CD4-positive, CD25-positive, alpha-beta regulatory T cell (primary cell): ENCODE measurements around the gene PAQR5. TPM values are rescaled to one million over a fixed set of nuclear protein-coding genes. Genes with fewer than 3 reads are reported as not detected.
"Not testable (repeated sequence)": the region's sequence is repeated elsewhere in the genome, so short reads cannot be mapped to it uniquely, and the experiment has no call there.

ENCODE experiments used
- ATAC-seq, 2 donors: fragments of 150-1000 bp; cut with Tn5 transposase; one replicate each; pipeline ENCODE4 v1.10.0; 2021; ENCODE audit warnings: low read depth in 2 of 2, moderate number of reproducible peaks in 2 of 2, moderate library complexity in 1 of 2
- DNase-seq, 3 donors: peaks; one replicate each; pipeline versions ENCODE4 v3.0.0 to v3.0.0-alpha.2; 2012 to 2022; ENCODE audit warnings: mixed read lengths in 1 of 3
- H3K27ac ChIP-seq: one replicate; pipeline ENCODE4 v1.7.0; 2013; ENCODE audit warnings: mild to moderate bottlenecking, low read length; ENCODE audit not compliant: insufficient read depth, poor library complexity, severe bottlenecking
- H3K27me3 ChIP-seq: one replicate; pipeline ENCODE4 v1.7.0; 2013; ENCODE audit warnings: low read length; ENCODE audit not compliant: control insufficient read depth, insufficient read depth
- H3K36me3 ChIP-seq: one replicate; pipeline ENCODE4 v1.7.0; 2013; ENCODE audit warnings: mild to moderate bottlenecking, low read length, moderate library complexity; ENCODE audit not compliant: control insufficient read depth, insufficient read depth
- H3K4me1 ChIP-seq: 2 replicates; pipeline ENCODE4 v1.7.0; 2013; ENCODE audit warnings: mild to moderate bottlenecking, low read length; ENCODE audit not compliant: insufficient read depth, control insufficient read depth, poor library complexity, severe bottlenecking
- H3K4me3 ChIP-seq: one replicate; pipeline ENCODE4 v1.7.0; 2013; ENCODE audit warnings: low read depth, mild to moderate bottlenecking, low read length, moderate library complexity
- H3K9me3 ChIP-seq, 2 experiments: 1 replicate in 1 of 2; 2 replicates in 1 of 2; pipeline ENCODE4 v1.7.0; 2013; ENCODE audit warnings: low read length in 2 of 2, mild to moderate bottlenecking in 1 of 2, moderate library complexity in 1 of 2; ENCODE audit not compliant: control insufficient read depth in 2 of 2
- H3K27ac Mint-ChIP-seq, 3 donors: one replicate each; pipeline ENCODE4 v1.8.0; 2020 to 2022; ENCODE audit warnings: mild to moderate bottlenecking in 3 of 3, mixed read lengths in 3 of 3, moderate library complexity in 2 of 3
- H3K27me3 Mint-ChIP-seq: one replicate; pipeline ENCODE4 v1.8.0; 2022; ENCODE audit warnings: mild to moderate bottlenecking, mixed read lengths
- H3K36me3 Mint-ChIP-seq: one replicate; pipeline ENCODE4 v1.8.0; 2020; ENCODE audit warnings: mixed read lengths
- H3K4me1 Mint-ChIP-seq, 4 donors: one replicate each; pipeline ENCODE4 v1.8.0; 2020 to 2022; ENCODE audit warnings: mixed read lengths in 4 of 4, mild to moderate bottlenecking in 1 of 4
- H3K4me3 Mint-ChIP-seq, 4 donors: one replicate each; pipeline ENCODE4 v1.8.0; 2020 to 2022; ENCODE audit warnings: mild to moderate bottlenecking in 4 of 4, mixed read lengths in 4 of 4, moderate library complexity in 3 of 4
- H3K9me3 Mint-ChIP-seq, 7 donors: one replicate each; pipeline ENCODE4 v1.8.0; 2020 to 2022; ENCODE audit warnings: mixed read lengths in 7 of 7, mild to moderate bottlenecking in 3 of 7, moderate library complexity in 2 of 7
- polyA plus RNA-seq, 4 donors: library from polyadenylated mRNA; unstranded; fragments of 300-500 nt; fragmentation: Illumina TruSeq; gene quantifications; one replicate each; pipeline ENCODE4 v1.2.3, GENCODE V29; 2021
- total RNA-seq: library from RNA; stranded (reverse); gene quantifications from one replicate; pipeline ENCODE4 v1.2.3, GENCODE V29; 2022

The PAQR5 gene
- total and polyA plus RNA-seq, 5 donors from 2014 or later: not detected

GRCh38 chr15:69288531-69289341 is 10.0 kb upstream of the PAQR5 start:
- H3K36me3 Mint-ChIP-seq: no peaks in the 10 kb centered on the region
- no peaks in the 10 kb centered on the region for H3K4me1 Mint-ChIP-seq
- DNase-seq (no peak), ATAC-seq (no peak)
- Histone ChIP-seq H3K9me3 (no peaks in the 10 kb centered on the region), H3K27ac (no peak overlapping the region), H3K4me3 (no peak overlapping the region), H3K4me1 (no peaks in the 10 kb centered on the region), H3K27me3 (no peaks in the 10 kb centered on the region), H3K36me3 (no peaks in the 10 kb centered on the region)
- peak overlapping the region in 1 of 3 donors; percentile 51 for H3K27ac Mint-ChIP-seq
- peaks cover 19% of the 10 kb centered on the region for H3K27me3 Mint-ChIP-seq
- H3K9me3 Mint-ChIP-seq: no peaks in the 10 kb centered on the region
- H3K4me3 Mint-ChIP-seq: no peak overlapping the region

- DNase-seq (no peak), ATAC-seq (no peak)
- H3K9me3 ChIP-seq: no peaks in the 10 kb centered on the region
- Mint-ChIP-seq H3K4me3 (no peak overlapping the region), H3K27ac (peak overlapping the region in 1 of 3 donors; percentile 51), H3K36me3 (no peaks in the 10 kb centered on the region), H3K4me1 (no peaks in the 10 kb centered on the region), H3K9me3 (no peaks in the 10 kb centered on the region), H3K27me3 (peaks cover 19% of the 10 kb centered on the region)
- no peaks in the 10 kb centered on the region for H3K27me3 ChIP-seq
- no peak overlapping the region for H3K4me3 ChIP-seq
- no peaks in the 10 kb centered on the region for H3K4me1 ChIP-seq
- H3K27ac ChIP-seq: no peak overlapping the region
- no peaks in the 10 kb centered on the region for H3K36me3 ChIP-seq
Measured at GRCh38 chr15:69289342-69290146, 9.2 kb upstream of the PAQR5 start.

- no peaks in the 10 kb centered on the region for H3K36me3 Mint-ChIP-seq
- no peaks in the 10 kb centered on the region for H3K4me1 Mint-ChIP-seq
- no peak overlapping the region for H3K27ac Mint-ChIP-seq
- H3K4me3 Mint-ChIP-seq: no peak overlapping the region
- H3K27me3 Mint-ChIP-seq: peaks cover 24% of the 10 kb centered on the region
- no peaks in the 10 kb centered on the region for H3K4me1 ChIP-seq
- H3K36me3 ChIP-seq: no peaks in the 10 kb centered on the region
- H3K27me3 ChIP-seq: no peaks in the 10 kb centered on the region
- H3K27ac ChIP-seq: no peak overlapping the region
- no peaks in the 10 kb centered on the region for H3K9me3 ChIP-seq
- DNase-seq (no peak), ATAC-seq (no peak)
- H3K9me3 Mint-ChIP-seq: no peaks in the 10 kb centered on the region
- H3K4me3 ChIP-seq: no peak overlapping the region
Measured at GRCh38 chr15:69290346-69291164, 8.2 kb upstream of the PAQR5 start.

GRCh38 chr15:69291651-69292050 is 7.1 kb upstream of the PAQR5 start:
- not testable (repeated sequence) for H3K27me3 ChIP-seq, H3K36me3 Mint-ChIP-seq, H3K36me3 ChIP-seq, H3K9me3 ChIP-seq, H3K4me1 ChIP-seq, H3K9me3 Mint-ChIP-seq, DNase-seq, H3K27ac ChIP-seq, H3K4me1 Mint-ChIP-seq, ATAC-seq, H3K27ac Mint-ChIP-seq, H3K4me3 Mint-ChIP-seq, H3K4me3 ChIP-seq
- peaks cover 24% of the 10 kb centered on the region for H3K27me3 Mint-ChIP-seq

GRCh38 chr15:69292826-69293420 is 5.8 kb upstream of the PAQR5 start:
- peaks cover 28% of the 10 kb centered on the region for H3K27me3 Mint-ChIP-seq
- H3K9me3 ChIP-seq: no peaks in the 10 kb centered on the region
- no peaks in the 10 kb centered on the region for H3K4me1 Mint-ChIP-seq
- ATAC-seq (no peak), DNase-seq (no peak)
- no peak overlapping the region for H3K27ac ChIP-seq
- H3K36me3 Mint-ChIP-seq: no peaks in the 10 kb centered on the region
- H3K4me3 Mint-ChIP-seq: no peak overlapping the region
- no peaks in the 10 kb centered on the region for H3K9me3 Mint-ChIP-seq
- H3K27ac Mint-ChIP-seq: no peak overlapping the region
- no peaks in the 10 kb centered on the region for H3K4me1 ChIP-seq
- H3K4me3 ChIP-seq: no peak overlapping the region
- H3K27me3 ChIP-seq: peaks cover 6% of the 10 kb centered on the region
- H3K36me3 ChIP-seq: no peaks in the 10 kb centered on the region

- Mint-ChIP-seq H3K9me3 (no peaks in the 10 kb centered on the region), H3K27ac (no peak overlapping the region), H3K4me3 (no peak overlapping the region), H3K36me3 (no peaks in the 10 kb centered on the region), H3K4me1 (peaks cover 0 to 2% (median 0%) of the 10 kb centered on the region in 4 donors), H3K27me3 (peaks cover 29% of the 10 kb centered on the region)
- no peak overlapping the region for H3K4me3 ChIP-seq
- no peak for ATAC-seq
- no peaks in the 10 kb centered on the region for H3K4me1 ChIP-seq
- DNase-seq: no peak
- no peaks in the 10 kb centered on the region for H3K9me3 ChIP-seq
- H3K36me3 ChIP-seq: no peaks in the 10 kb centered on the region
- peaks cover 6% of the 10 kb centered on the region for H3K27me3 ChIP-seq
- H3K27ac ChIP-seq: no peak overlapping the region
Measured at GRCh38 chr15:69293741-69294615, 4.7 kb upstream of the PAQR5 start.

GRCh38 chr15:69296606-69297005 is 2.1 kb upstream of the PAQR5 start:
- Histone ChIP-seq H3K27me3 (peaks cover 16% of the 10 kb centered on the region), H3K9me3 (no peaks in the 10 kb centered on the region), H3K27ac (no peak overlapping the region), H3K36me3 (no peaks in the 10 kb centered on the region), H3K4me3 (no peak overlapping the region), H3K4me1 (peaks cover 5% of the 10 kb centered on the region)
- H3K27me3 Mint-ChIP-seq: peaks cover 34% of the 10 kb centered on the region
- no peaks in the 10 kb centered on the region for H3K36me3 Mint-ChIP-seq
- DNase-seq (no peak), ATAC-seq (no peak)
- peaks cover 0 to 10% (median 0%) of the 10 kb centered on the region in 4 donors for H3K4me1 Mint-ChIP-seq
- no peak overlapping the region for H3K4me3 Mint-ChIP-seq
- no peaks in the 10 kb centered on the region for H3K9me3 Mint-ChIP-seq
- H3K27ac Mint-ChIP-seq: no peak overlapping the region
